GM19328 (cell line): ENCODE measurements around the gene SSNA1.

Experiments
- ATAC-seq: cut with Tn5 transposase; IDR thresholded peaks from one replicate; pipeline ENCODE4 v1.9.1; 2021; ENCODE audit warnings: mild to moderate bottlenecking, moderate library complexity; ENCODE audit not compliant: unreplicated experiment

Gene SSNA1

GRCh38 chr9:137188490-137189296 lies at the start of gene SSNA1, which contains the start of gene ANAPC2:
Gene SSNA1, plus strand, starts transcription at chr9:137188676. Its CDS starts 51 bp downstream, at chr9:137188727.
Gene ANAPC2, minus strand, starts transcription at chr9:137188560. Its CDS starts 28 bp downstream, at chr9:137188532.
- ATAC-seq = peak; percentile 79

DNA sequence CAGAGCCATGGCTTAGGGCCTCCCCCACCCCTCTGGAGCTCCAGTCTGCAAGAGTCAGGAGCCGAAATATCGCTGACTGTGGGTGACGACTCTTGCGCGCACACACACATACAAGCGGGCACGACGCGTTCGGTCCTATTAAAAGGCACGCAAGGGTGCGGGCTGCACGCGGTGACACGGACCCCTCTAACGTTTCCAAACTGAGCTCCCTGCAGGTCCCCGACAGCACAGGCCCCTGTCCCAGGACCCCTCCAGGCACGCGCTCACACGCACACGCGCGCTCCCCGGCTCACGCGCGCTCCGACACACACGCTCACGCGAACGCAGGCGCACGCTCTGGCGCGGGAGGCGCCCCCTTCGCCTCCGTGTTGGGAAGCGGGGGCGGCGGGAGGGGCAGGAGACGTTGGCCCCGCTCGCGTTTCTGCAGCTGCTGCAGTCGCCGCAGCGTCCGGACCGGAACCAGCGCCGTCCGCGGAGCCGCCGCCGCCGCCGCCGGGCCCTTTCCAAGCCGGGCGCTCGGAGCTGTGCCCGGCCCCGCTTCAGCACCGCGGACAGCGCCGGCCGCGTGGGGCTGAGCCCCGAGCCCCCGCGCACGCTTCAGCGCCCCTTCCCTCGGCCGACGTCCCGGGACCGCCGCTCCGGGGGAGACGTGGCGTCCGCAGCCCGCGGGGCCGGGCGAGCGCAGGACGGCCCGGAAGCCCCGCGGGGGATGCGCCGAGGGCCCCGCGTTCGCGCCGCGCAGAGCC lies 49.6 kb upstream of the SSNA1 start, which contains the start of gene GRIN1:
TSS of gene GRIN1 (plus strand) at position 433 of the 746 bp plus-strand sequence. CDS start 333 bp downstream, outside the sequence.
- no peak for ATAC-seq

- no peak for ATAC-seq
Measured at GRCh38 chr9:137139468-137140150, 48.9 kb upstream of the SSNA1 start.

DNA sequence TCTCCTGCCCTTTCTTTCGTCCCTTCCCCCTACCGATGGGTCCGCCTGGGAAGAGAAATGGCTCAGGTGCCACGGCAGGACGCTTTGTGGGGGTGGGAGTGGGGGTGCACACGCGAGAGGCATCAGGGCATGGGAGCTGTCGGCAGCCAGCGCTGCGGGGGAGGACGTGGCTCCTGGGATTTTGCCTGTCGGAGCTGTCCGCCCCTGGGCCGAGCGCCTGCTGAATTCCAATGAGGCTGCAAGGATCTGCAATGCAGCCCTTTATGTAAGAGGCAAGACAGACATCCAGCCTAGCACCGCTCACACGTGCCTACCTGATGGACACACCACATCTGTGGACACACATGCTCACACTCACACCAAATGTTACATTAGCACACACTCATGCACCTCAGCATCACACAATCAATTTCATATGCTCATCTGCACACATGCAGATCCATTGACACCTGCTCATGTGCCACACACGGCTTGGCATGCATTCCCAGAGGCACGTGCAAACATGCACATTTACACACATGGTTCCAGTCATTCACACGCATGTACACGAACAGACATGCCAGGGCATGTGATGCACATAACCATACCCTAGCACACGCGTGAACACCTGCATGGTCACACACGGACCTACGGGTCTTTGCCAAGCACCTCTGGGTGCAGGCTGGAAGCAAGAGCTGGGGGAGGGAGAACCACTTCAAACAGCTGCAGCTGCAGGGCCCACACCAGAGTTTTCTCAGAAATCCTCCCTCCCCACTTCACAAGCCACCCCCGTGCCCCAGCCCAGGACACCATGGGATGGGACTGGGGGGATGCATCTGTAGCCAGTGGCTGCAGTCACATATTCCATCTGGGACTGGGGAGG lies 48.1 kb upstream of the SSNA1 start:
- ATAC-seq = no peak

DNA sequence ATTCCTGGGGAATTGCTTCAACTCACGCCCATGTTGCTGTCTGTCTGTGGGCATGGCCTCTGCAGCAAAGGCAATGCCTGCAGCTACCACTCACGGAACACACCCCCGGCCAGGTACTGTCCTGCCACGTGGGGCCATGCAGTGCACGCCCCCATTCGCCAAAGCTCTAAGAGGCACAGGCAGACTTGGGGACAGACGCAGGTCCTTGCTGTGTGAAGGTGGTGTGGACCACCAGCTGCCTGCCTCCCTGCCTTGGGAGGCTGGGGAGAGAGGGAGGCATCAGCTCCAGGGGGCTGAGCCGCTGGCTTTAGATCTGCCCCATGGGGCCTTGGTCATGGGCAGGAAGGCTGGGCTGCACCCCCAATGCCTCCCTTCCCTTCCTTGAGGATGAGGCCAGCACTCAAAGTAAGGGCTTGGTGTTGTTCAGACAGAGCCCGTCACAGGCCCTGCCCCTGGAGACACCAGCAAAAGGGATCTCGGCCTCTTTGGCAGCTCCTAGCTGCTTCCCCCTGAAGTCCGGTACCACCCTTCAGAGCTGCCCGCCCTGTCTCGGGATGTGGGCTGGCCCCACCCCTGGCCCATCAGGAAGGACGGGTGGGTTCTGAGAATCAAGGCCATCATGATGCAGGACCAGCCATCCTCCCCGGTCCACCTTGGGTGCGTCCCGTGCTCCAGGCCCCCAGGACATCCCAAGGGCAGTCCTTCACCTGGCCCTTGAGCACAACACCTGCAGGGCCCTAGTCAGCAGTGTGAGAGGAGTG lies 47.2 kb upstream of the SSNA1 start:
- ATAC-seq = no peak

GRCh38 chr9:137141976-137142936 lies 46.2 kb upstream of the SSNA1 start:
- ATAC-seq = no peak

DNA sequence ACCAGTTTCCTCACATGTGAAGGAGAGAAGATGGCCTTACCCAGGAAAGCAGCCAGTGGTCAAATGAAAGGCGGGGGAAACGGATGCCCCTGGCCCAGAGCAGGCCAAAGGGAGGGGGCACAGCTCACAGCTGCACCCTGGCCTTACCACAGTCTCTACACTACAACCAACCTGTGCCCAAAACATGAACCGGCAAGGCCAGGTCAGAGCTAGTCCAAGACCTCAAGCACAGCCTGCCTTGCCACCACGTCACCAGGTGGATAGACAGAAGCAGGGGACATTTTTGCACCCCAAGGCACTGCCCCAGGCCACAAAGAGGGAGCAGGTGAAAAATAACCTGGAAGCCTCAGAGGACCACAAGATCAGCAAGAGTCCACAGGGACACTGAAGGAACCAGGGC lies 45.0 kb upstream of the SSNA1 start:
- ATAC-seq = no peak

GRCh38 chr9:137145731-137146526 lies 42.5 kb upstream of the SSNA1 start:
- ATAC-seq = no peak

- ATAC-seq = no peak
Measured at GRCh38 chr9:137146527-137146918, 42.0 kb upstream of the SSNA1 start.

DNA sequence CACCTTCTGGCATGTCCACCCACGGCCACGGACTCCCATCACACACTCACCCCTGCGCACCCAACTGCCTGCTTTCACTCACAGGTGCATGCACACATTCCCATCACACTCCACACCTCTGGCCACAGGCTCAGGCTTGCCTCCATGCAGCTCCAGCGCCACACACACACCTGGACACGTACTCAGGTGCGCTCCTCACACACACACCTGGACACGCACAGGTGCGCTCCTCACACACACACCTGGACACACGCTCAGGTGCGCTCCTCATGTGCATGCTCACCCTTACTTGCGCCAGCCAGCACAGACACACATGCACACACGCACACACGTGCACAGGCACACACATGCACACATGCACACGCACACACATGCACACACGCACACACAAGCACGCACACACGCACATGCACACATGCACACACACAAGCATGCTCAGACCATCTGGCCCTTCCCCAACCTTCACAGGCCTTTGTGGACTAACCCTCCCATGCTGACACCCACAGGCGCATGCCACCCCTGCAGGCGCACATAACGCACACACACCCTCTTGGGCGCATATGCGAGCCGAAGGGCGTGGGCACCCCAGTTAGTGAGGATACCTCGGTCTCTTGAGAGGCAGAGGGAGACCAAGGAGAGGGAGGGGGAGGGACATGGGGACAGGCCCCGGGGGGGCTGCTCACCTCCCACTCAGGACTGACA lies 41.2 kb upstream of the SSNA1 start:
- ATAC-seq = no peak

DNA sequence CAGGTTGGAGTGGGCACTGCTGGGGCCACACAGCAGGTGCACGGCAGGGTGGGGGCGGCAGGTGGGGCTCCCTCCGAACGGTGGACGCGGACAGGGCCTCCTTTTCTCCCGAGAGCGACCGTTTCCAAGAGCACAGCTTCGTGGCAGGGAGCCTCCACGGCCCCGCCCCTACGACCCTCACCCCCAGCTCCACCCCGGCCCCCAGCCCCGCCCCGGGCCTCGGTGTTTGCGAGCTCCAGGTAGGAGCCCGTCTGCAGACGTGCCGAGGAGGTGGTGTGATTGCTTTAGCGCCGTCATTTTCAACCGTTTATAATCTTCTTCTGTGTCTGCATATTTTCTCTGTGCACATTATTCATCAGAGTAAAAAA lies 40.7 kb upstream of the SSNA1 start:
- no peak for ATAC-seq

DNA sequence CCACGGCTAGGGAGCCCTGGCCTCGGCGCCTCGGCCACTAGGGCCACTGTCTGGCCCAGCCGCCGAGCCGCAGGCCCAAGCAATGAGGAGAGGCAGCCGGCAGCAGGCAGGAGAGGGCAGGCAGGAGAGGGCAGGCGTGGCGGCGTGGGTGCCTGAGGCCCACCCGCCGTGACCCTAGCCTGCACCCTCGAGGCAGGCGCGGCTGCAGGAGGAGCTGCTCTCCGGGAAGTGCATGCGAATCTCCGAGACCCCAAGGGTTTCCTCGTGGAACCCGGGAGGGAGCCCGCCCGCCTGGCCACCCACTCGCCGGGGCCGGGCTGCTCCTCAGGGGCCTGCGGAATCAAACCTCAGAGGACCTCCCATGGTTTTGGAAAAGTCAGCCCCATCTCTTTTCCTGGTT lies 40.2 kb upstream of the SSNA1 start:
- no peak for ATAC-seq

GRCh38 chr9:137148661-137149060 lies 39.8 kb upstream of the SSNA1 start:
- no peak for ATAC-seq

DNA sequence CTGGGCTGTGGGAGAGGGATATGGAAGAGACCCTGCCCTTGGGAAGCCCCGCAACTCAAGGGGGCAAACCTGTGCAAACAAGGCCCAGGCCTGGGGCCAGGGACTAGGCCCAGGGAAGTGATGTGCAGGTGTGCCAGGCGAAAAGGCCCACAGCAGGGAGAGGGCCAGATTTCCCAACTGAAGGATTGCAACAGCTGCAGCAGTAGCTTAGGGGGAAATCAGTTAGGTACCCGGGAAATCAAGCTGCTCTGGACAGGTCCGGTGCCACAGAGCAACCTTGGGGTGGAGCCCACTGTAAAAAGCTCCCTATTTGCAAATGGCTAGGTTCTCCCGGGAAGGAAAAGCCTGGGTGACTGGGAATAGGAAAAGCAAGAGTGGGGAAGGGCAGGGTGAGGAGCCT lies 39.1 kb upstream of the SSNA1 start:
- ATAC-seq = no peak

GRCh38 chr9:137149942-137150616 lies 38.4 kb upstream of the SSNA1 start:
- no peak for ATAC-seq

DNA sequence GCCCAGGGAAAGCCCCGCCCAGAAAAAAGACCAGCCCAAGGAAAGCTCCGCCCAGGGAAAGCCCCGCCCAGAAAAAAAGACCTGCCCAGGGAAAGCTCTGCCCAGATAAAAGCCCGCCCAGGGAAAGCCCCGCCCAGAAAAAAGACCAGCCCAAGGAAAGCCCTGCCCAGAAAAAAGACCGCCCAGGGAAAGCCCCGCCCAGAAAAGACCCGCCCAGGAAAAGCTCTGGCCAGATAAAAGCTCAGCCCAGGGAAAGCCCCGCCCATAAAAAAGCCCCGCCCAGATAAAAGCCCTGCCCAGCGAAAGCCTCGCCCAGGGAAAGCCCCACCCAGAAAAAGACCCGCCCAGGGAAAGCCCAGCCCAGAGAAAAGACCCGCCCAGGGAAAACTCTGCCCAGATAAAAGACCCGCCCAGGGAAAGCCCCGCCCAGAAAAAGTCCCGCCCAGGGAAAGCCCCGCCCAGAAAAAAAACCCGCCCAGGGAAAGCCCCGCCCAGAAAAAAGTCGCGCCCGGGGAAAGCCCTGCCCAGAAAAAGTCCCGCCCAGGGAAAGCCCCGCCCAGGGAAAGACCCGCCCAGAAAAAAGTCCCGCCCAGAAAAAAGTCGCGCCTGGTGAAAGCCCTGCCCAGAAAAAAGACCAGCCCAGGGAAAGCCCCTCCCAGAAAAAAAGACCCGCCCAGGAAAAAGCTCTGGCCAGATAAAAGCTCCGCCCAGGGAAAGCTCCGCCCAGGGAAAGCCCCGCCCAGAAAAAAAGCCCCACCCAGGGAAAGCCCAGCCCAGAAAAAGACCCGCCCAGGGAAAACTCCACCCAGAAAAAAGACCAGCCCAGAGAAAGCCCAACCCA lies 37.6 kb upstream of the SSNA1 start:
- no peak for ATAC-seq
